WTC11 (cell line): ENCODE measurements around the gene IL37.

Experiments used
- FOXJ3 ChIP-seq: sonication (generic); formaldehyde crosslinking; IDR thresholded peaks from 2 replicates; pipeline ENCODE4 v1.9.0; 2021; ENCODE audit warnings: missing genetic modification reagents, mild to moderate bottlenecking, borderline replicate concordance
- OVOL2 ChIP-seq: fragments of 250-450 bp; sonication (Bioruptor Pico); IDR thresholded peaks from 2 replicates; pipeline ENCODE4 v1.9.0; 2021; ENCODE audit warnings: mild to moderate bottlenecking, borderline replicate concordance
- SMAD4 ChIP-seq: sonication (generic); formaldehyde crosslinking; IDR thresholded peaks from 2 replicates; pipeline ENCODE4 v1.8.0; 2022; ENCODE audit warnings: mild to moderate bottlenecking, missing genetic modification reagents
- ZNF317 ChIP-seq: sonication (generic); formaldehyde crosslinking; IDR thresholded peaks from 2 replicates; pipeline ENCODE4 v1.8.1; 2023; ENCODE audit warnings: low read depth, mild to moderate bottlenecking, moderate library complexity, missing genetic modification reagents, borderline replicate concordance
- TF ChIP-seq, protein P1 (sequence below): sonication (generic); formaldehyde crosslinking; IDR thresholded peaks from 2 replicates; pipeline ENCODE4 v1.8.1; 2023; ENCODE audit warnings: mild to moderate bottlenecking, moderate library complexity, missing genetic modification reagents
- TF ChIP-seq, protein P2 (sequence below): fragments of 200-600 bp; IDR thresholded peaks from 2 replicates; pipeline ENCODE4 v1.8.0; 2022; ENCODE audit warnings: antibody characterized with exemption
- TF ChIP-seq, protein P3 (sequence below): sonication (generic); formaldehyde crosslinking; IDR thresholded peaks from 2 replicates; pipeline ENCODE4 v1.8.0; 2022; ENCODE audit warnings: missing genetic modification reagents
- TF ChIP-seq, protein P4 (sequence below): sonication (generic); formaldehyde crosslinking; IDR thresholded peaks from 2 replicates; pipeline ENCODE4 v1.8.1; 2023; ENCODE audit warnings: mild to moderate bottlenecking, missing genetic modification reagents, moderate library complexity

DNA sequence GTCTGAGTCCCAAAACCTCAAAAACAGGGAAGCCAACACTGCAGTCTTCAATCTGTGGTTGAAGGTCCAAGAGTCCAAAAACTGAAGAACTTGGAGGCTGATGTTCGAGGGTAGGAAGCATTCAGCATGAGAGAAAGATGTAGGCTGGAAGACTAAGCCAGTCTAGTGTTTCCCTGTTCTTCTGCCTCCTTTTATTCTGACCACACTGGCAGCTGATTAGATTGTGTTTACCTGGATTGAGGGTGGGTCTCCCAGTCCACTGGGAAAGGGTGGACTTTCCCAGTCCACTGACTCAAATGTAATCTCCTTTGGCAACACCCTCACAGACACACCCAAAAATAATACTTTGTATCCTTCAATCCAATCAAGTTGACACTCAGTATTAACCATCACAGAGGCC lies 46.9 kb upstream of the IL37 start:
- TF ChIP-seq, protein P1, sequence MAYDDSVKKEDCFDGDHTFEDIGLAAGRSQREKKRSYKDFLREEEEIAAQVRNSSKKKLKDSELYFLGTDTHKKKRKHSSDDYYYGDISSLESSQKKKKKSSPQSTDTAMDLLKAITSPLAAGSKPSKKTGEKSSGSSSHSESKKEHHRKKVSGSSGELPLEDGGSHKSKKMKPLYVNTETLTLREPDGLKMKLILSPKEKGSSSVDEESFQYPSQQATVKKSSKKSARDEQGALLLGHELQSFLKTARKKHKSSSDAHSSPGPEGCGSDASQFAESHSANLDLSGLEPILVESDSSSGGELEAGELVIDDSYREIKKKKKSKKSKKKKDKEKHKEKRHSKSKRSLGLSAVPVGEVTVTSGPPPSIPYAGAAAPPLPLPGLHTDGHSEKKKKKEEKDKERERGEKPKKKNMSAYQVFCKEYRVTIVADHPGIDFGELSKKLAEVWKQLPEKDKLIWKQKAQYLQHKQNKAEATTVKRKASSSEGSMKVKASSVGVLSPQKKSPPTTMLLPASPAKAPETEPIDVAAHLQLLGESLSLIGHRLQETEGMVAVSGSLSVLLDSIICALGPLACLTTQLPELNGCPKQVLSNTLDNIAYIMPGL (CRISPR knock-in tag): no peak
- TF ChIP-seq, protein P2, sequence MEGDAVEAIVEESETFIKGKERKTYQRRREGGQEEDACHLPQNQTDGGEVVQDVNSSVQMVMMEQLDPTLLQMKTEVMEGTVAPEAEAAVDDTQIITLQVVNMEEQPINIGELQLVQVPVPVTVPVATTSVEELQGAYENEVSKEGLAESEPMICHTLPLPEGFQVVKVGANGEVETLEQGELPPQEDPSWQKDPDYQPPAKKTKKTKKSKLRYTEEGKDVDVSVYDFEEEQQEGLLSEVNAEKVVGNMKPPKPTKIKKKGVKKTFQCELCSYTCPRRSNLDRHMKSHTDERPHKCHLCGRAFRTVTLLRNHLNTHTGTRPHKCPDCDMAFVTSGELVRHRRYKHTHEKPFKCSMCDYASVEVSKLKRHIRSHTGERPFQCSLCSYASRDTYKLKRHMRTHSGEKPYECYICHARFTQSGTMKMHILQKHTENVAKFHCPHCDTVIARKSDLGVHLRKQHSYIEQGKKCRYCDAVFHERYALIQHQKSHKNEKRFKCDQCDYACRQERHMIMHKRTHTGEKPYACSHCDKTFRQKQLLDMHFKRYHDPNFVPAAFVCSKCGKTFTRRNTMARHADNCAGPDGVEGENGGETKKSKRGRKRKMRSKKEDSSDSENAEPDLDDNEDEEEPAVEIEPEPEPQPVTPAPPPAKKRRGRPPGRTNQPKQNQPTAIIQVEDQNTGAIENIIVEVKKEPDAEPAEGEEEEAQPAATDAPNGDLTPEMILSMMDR: no peak
- TF ChIP-seq SMAD4 (CRISPR knock-in tag) (no peak), ZNF317 (CRISPR knock-in tag) (no peak), OVOL2 (CRISPR knock-in tag) (no peak), FOXJ3 (no peak)
- TF ChIP-seq, protein P3, sequence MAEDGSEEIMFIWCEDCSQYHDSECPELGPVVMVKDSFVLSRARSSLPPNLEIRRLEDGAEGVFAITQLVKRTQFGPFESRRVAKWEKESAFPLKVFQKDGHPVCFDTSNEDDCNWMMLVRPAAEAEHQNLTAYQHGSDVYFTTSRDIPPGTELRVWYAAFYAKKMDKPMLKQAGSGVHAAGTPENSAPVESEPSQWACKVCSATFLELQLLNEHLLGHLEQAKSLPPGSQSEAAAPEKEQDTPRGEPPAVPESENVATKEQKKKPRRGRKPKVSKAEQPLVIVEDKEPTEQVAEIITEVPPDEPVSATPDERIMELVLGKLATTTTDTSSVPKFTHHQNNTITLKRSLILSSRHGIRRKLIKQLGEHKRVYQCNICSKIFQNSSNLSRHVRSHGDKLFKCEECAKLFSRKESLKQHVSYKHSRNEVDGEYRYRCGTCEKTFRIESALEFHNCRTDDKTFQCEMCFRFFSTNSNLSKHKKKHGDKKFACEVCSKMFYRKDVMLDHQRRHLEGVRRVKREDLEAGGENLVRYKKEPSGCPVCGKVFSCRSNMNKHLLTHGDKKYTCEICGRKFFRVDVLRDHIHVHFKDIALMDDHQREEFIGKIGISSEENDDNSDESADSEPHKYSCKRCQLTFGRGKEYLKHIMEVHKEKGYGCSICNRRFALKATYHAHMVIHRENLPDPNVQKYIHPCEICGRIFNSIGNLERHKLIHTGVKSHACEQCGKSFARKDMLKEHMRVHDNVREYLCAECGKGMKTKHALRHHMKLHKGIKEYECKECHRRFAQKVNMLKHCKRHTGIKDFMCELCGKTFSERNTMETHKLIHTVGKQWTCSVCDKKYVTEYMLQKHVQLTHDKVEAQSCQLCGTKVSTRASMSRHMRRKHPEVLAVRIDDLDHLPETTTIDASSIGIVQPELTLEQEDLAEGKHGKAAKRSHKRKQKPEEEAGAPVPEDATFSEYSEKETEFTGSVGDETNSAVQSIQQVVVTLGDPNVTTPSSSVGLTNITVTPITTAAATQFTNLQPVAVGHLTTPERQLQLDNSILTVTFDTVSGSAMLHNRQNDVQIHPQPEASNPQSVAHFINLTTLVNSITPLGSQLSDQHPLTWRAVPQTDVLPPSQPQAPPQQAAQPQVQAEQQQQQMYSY (CRISPR knock-in tag): no peak
- TF ChIP-seq, protein P4, sequence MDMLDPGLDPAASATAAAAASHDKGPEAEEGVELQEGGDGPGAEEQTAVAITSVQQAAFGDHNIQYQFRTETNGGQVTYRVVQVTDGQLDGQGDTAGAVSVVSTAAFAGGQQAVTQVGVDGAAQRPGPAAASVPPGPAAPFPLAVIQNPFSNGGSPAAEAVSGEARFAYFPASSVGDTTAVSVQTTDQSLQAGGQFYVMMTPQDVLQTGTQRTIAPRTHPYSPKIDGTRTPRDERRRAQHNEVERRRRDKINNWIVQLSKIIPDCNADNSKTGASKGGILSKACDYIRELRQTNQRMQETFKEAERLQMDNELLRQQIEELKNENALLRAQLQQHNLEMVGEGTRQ: no peak
